ENCODE measurements around the gene SLC25A31. TPM values are rescaled to one million over a fixed set of nuclear protein-coding genes. Genes with fewer than 3 reads are reported as not detected.

The SLC25A31 gene
- total and polyA plus RNA-seq, 10 of the 15 experiments (the other 5 are each of a cell fraction or from before 2014, with no cell fraction given), result not detected

DNA sequence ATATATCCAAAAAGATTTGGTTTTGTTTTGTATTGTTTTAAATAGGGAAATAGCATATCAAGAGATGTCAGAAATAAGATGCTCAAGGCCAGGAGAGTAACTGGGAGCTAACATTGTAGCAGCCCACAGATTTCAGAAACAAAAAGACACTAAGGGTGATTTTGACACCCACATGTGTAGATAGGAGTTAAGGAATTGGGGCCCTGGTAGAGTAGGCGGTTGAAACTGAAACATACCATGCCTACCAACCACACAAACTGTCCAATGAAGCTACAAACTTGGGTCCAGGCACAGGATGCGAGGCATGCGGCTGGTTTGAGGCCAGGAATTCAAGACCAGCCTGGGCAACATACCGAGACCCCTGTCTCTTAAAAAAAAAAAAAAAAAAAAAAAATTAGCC lies 45.6 kb downstream of the SLC25A31 start:
- H3K36me3 ChIP-seq (ENCODE audit: control insufficient read depth in 2 of 2, insufficient read depth in 2 of 2, low read length in 1 of 2), result no peaks in the 10 kb centered on the region
- TF ChIP-seq TBL1XR1 (IDR thresholded peaks at IDR 0.05; ENCODE audit: low read depth, low read length) (no peak), RUNX3 (IDR thresholded peaks at IDR 0.05; ENCODE audit: low read length) (peak; percentile 47), LARP7 (IDR thresholded peaks at IDR 0.05) (no peak), DPF2 (IDR thresholded peaks at IDR 0.05) (0 out of 2 replicates have a peak, but pooled peaks have one; percentile 22), IKZF1 (conservative IDR thresholded peaks at IDR 0.05) (peak; percentile 51; the same call in 1 of the 2 replicates)
- H3K9ac ChIP-seq (ENCODE audit: control insufficient read depth, insufficient read depth, low read length), result no peak overlapping the region
- no peaks in the 10 kb centered on the region for H4K20me1 ChIP-seq (ENCODE audit: control insufficient read depth, insufficient read depth)
- BruUV-seq (replicated peaks), result no TSS peak
- CTCF ChIA-PET, result interaction anchor here (0.6 to 3.6 kb wide), 7 partner anchors 10 to 142 kb away, joined by 3 to 14 read pairs (median 4); no protein-coding TSS in a partner anchor
- POLR2A ChIA-PET, result interaction anchor here (0.7 to 1.4 kb wide), 4 partner anchors 27 to 190 kb away, joined by 3 to 5 read pairs (median 4); partner anchors contain the start of genes ABHD18, MFSD8 and PLK4
- SMC1A ChIA-PET (ENCODE audit: uncharacterized antibody, unreplicated experiment), result interaction anchor here (1.0 to 2.2 kb wide), 4 partner anchors 11 to 33 kb away, joined by 3 to 11 read pairs (median 6); no protein-coding TSS in a partner anchor
- RAD21 ChIA-PET (ENCODE audit: unreplicated experiment), result interaction anchor here (0.7 kb wide), 1 partner anchor 52 kb away, joined by 3 read pairs; no protein-coding TSS in a partner anchor
- H2AFZ ChIP-seq (ENCODE audit: control insufficient read depth, low read depth, low read length), result no peak overlapping the region
- no peak overlapping the region for H3K4me2 ChIP-seq (ENCODE audit: control insufficient read depth, insufficient read depth)
- FAIRE-seq (no peak), DNase-seq (ENCODE audit: low read depth, low spot score) (no peak), ATAC-seq (peak; percentile 51)
- no peak overlapping the region for H3K4me3 ChIP-seq
- 75% methylated on average over 4 of the region's 4 CpGs for WGBS (ENCODE audit: insufficient coverage, insufficient replicate concordance, low lambda C conversion rate, missing lambda C conversion rate)
- peaks cover 6% of the 10 kb centered on the region; the same call in 1 of the 2 replicates for H3K4me1 ChIP-seq (ENCODE audit: control insufficient read depth, insufficient read depth, low read length)
- intact Hi-C loops (cut with micrococcal nuclease; ENCODE audit: unreplicated experiment), result no loop called here
- no peaks in the 10 kb centered on the region for H3K27me3 ChIP-seq (replicated peaks in 1 of 2; ENCODE audit: control insufficient read depth in 2 of 2, insufficient read depth in 2 of 2, low read length in 1 of 2)
- H3K79me2 ChIP-seq (ENCODE audit: control insufficient read depth, insufficient read depth, low read length), result no peaks in the 10 kb centered on the region
- in situ Hi-C loops (cut with MboI), result no loop called here
- H3K9me3 ChIP-seq (replicated peaks; ENCODE audit: control insufficient read depth, insufficient read depth, low read length), result no peaks in the 10 kb centered on the region
- no peak overlapping the region for H3K27ac ChIP-seq (ENCODE audit: control insufficient read depth, insufficient read depth)

DNA sequence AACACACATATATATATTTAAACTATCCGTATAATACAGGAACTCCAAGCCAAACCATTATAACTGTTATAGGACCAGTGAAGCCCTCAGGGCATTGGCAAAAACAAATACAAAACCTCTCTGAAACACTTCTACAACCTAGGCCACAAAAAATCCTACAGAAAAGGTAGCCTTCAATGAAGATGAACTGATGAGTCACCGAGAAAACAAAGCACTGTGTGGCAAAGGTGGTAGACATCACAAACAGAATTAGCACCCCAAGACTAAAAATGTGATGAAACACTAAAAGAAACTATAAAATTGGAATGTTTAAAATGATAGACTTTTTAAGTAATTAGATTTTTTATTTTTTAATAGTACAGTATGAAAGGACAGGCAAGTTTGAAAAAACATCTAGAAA lies 46.4 kb downstream of the SLC25A31 start:
- RAD21 ChIA-PET (ENCODE audit: unreplicated experiment), result interaction anchor here (0.7 kb wide), 1 partner anchor 53 kb away, joined by 3 read pairs; no protein-coding TSS in a partner anchor
- CTCF ChIA-PET, result interaction anchor here (0.6 to 3.6 kb wide), 5 partner anchors 10 to 43 kb away, joined by 3 to 14 read pairs (median 4); no protein-coding TSS in a partner anchor
- POLR2A ChIA-PET, result interaction anchor here (0.7 to 1.4 kb wide), 3 partner anchors 28 to 189 kb away, joined by 3 to 4 read pairs (median 4); partner anchors contain the start of genes ABHD18, MFSD8 and PLK4
- ATAC-seq, result peak; percentile 50
- Histone ChIP-seq H3K4me1 (ENCODE audit: control insufficient read depth, insufficient read depth, low read length) (peaks cover 11% of the 10 kb centered on the region), H3K9me3 (replicated peaks; ENCODE audit: control insufficient read depth, insufficient read depth, low read length) (no peaks in the 10 kb centered on the region), H2AFZ (ENCODE audit: control insufficient read depth, low read depth, low read length) (no peak overlapping the region), H3K4me3 (no peak overlapping the region), H3K9ac (ENCODE audit: control insufficient read depth, insufficient read depth, low read length) (no peak overlapping the region), H3K4me2 (ENCODE audit: control insufficient read depth, insufficient read depth) (no peak overlapping the region), H3K36me3 (ENCODE audit: control insufficient read depth in 2 of 2, insufficient read depth in 2 of 2, low read length in 1 of 2) (no peaks in the 10 kb centered on the region), H4K20me1 (ENCODE audit: control insufficient read depth, insufficient read depth) (no peaks in the 10 kb centered on the region), H3K79me2 (ENCODE audit: control insufficient read depth, insufficient read depth, low read length) (no peaks in the 10 kb centered on the region), H3K27me3 (replicated peaks in 1 of 2; ENCODE audit: control insufficient read depth in 2 of 2, insufficient read depth in 2 of 2, low read length in 1 of 2) (no peaks in the 10 kb centered on the region), H3K27ac (ENCODE audit: control insufficient read depth, insufficient read depth) (no peak overlapping the region)
- WGBS (ENCODE audit: insufficient coverage, insufficient replicate concordance, low lambda C conversion rate, missing lambda C conversion rate), result 96% methylated on average over 2 of the region's 2 CpGs
- in situ Hi-C loops (cut with MboI) (no loop called here), intact Hi-C loops (cut with micrococcal nuclease; ENCODE audit: unreplicated experiment) (no loop called here)
- SMC1A ChIA-PET (ENCODE audit: uncharacterized antibody, unreplicated experiment), result interaction anchor here (0.7 to 1.1 kb wide), 2 partner anchors 14 to 77 kb away, joined by 3 read pairs; no protein-coding TSS in a partner anchor
- DNase-seq (ENCODE audit: low read depth, low spot score), result no peak
- peak; percentile 23 for FAIRE-seq
- no TSS peak for BruUV-seq (replicated peaks)
- TF ChIP-seq MTA2 (IDR thresholded peaks at IDR 0.05; ENCODE audit: low read depth) (peak; percentile 12; the same call in 1 of the 2 replicates), HDAC2 (IDR thresholded peaks at IDR 0.05) (no peak), ZSCAN29 (IDR thresholded peaks at IDR 0.05) (no peak), TAF1 (IDR thresholded peaks at IDR 0.05; ENCODE audit: borderline replicate concordance, low read depth, low read length) (no peak), BMI1 (IDR thresholded peaks at IDR 0.05; ENCODE audit: borderline replicate concordance) (0 out of 2 replicates have a peak, but pooled peaks have one; percentile 33), RBBP5 (conservative IDR thresholded peaks at IDR 0.05) (no peak), TARDBP (IDR thresholded peaks at IDR 0.05; ENCODE audit: borderline replicate concordance) (no peak)
- TF ChIP-seq, protein P1, sequence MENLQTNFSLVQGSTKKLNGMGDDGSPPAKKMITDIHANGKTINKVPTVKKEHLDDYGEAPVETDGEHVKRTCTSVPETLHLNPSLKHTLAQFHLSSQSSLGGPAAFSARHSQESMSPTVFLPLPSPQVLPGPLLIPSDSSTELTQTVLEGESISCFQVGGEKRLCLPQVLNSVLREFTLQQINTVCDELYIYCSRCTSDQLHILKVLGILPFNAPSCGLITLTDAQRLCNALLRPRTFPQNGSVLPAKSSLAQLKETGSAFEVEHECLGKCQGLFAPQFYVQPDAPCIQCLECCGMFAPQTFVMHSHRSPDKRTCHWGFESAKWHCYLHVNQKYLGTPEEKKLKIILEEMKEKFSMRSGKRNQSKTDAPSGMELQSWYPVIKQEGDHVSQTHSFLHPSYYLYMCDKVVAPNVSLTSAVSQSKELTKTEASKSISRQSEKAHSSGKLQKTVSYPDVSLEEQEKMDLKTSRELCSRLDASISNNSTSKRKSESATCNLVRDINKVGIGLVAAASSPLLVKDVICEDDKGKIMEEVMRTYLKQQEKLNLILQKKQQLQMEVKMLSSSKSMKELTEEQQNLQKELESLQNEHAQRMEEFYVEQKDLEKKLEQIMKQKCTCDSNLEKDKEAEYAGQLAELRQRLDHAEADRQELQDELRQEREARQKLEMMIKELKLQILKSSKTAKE (IDR thresholded peaks at IDR 0.05; ENCODE audit: low read depth, poor library complexity, severe bottlenecking), result peak; percentile 59

Measured in GM12878 (cell line).